ENCODE measurements around the gene SLC25A11.

SLC25A11 gene

DNA sequence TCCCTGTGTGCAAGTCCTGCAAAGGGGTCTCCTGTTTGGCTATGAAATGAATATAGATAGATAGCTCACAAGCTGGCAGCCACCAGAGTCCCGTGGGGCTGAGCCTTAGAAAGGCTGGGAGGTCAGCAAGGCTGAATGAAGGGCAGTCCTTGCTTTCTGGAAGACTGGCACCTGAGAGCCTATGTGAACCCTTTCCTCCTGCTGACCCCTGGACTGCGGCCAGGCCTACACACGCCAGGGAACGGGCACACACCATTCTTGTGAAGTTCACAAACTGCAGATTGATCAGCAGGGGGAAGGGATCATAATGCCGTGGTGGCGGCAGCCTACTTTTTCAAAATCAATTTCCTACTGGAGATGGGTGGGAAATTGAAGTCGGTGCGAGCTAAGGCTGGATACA, 41.5 kb downstream of the SLC25A11 start:
- no peak for DNase-seq (ENCODE audit: extremely low read depth, insufficient read length)

GRCh38 chr17:4897785-4898184, 42.1 kb downstream of the SLC25A11 start:
- Histone ChIP-seq H3K4me3 (replicated peaks; ENCODE audit: low read depth, low read length) (no peak overlapping the region), H3K27me3 (replicated peaks; ENCODE audit: control insufficient read depth, insufficient read depth, low read length) (no peaks in the 10 kb centered on the region), H3K36me3 (ENCODE audit: control insufficient read depth, insufficient read depth, low read length) (peaks cover 15% of the 10 kb centered on the region)
- TF ChIP-seq, protein P1, sequence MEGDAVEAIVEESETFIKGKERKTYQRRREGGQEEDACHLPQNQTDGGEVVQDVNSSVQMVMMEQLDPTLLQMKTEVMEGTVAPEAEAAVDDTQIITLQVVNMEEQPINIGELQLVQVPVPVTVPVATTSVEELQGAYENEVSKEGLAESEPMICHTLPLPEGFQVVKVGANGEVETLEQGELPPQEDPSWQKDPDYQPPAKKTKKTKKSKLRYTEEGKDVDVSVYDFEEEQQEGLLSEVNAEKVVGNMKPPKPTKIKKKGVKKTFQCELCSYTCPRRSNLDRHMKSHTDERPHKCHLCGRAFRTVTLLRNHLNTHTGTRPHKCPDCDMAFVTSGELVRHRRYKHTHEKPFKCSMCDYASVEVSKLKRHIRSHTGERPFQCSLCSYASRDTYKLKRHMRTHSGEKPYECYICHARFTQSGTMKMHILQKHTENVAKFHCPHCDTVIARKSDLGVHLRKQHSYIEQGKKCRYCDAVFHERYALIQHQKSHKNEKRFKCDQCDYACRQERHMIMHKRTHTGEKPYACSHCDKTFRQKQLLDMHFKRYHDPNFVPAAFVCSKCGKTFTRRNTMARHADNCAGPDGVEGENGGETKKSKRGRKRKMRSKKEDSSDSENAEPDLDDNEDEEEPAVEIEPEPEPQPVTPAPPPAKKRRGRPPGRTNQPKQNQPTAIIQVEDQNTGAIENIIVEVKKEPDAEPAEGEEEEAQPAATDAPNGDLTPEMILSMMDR (IDR thresholded peaks at IDR 0.05; ENCODE audit: insufficient read depth, low read length, poor library complexity, severe bottlenecking) = no peak
- DNase-seq (ENCODE audit: extremely low read depth, insufficient read length) = no peak

More for the DNA sequence above, 41.5 kb downstream of the SLC25A11 start:
- Histone ChIP-seq H3K36me3 (ENCODE audit: control insufficient read depth, insufficient read depth, low read length) (peaks cover 15% of the 10 kb centered on the region), H3K4me3 (replicated peaks; ENCODE audit: low read depth, low read length) (no peak overlapping the region), H3K27me3 (replicated peaks; ENCODE audit: control insufficient read depth, insufficient read depth, low read length) (no peaks in the 10 kb centered on the region)
- TF ChIP-seq, protein P1 (IDR thresholded peaks at IDR 0.05; ENCODE audit: insufficient read depth, low read length, poor library complexity, severe bottlenecking) = no peak

GRCh38 chr17:4897198-4897687, 42.6 kb downstream of the SLC25A11 start:
- Histone ChIP-seq H3K27me3 (replicated peaks; ENCODE audit: control insufficient read depth, insufficient read depth, low read length) (no peaks in the 10 kb centered on the region), H3K4me3 (replicated peaks; ENCODE audit: low read depth, low read length) (no peak overlapping the region), H3K36me3 (ENCODE audit: control insufficient read depth, insufficient read depth, low read length) (peaks cover 15% of the 10 kb centered on the region)
- TF ChIP-seq, protein P1 (IDR thresholded peaks at IDR 0.05; ENCODE audit: insufficient read depth, low read length, poor library complexity, severe bottlenecking) = no peak
- no peak for DNase-seq (ENCODE audit: extremely low read depth, insufficient read length)

- DNase-seq (ENCODE audit: extremely low read depth, insufficient read length) = no peak
- TF ChIP-seq, protein P1 (IDR thresholded peaks at IDR 0.05; ENCODE audit: insufficient read depth, low read length, poor library complexity, severe bottlenecking) = no peak
- peaks cover 18% of the 10 kb centered on the region for H3K36me3 ChIP-seq (ENCODE audit: control insufficient read depth, insufficient read depth, low read length)
- no peaks in the 10 kb centered on the region for H3K27me3 ChIP-seq (replicated peaks; ENCODE audit: control insufficient read depth, insufficient read depth, low read length)
- no peak overlapping the region for H3K4me3 ChIP-seq (replicated peaks; ENCODE audit: low read depth, low read length)
These were observed 43.3 kb downstream of the SLC25A11 start for GRCh38 chr17:4896332-4897197.

DNA sequence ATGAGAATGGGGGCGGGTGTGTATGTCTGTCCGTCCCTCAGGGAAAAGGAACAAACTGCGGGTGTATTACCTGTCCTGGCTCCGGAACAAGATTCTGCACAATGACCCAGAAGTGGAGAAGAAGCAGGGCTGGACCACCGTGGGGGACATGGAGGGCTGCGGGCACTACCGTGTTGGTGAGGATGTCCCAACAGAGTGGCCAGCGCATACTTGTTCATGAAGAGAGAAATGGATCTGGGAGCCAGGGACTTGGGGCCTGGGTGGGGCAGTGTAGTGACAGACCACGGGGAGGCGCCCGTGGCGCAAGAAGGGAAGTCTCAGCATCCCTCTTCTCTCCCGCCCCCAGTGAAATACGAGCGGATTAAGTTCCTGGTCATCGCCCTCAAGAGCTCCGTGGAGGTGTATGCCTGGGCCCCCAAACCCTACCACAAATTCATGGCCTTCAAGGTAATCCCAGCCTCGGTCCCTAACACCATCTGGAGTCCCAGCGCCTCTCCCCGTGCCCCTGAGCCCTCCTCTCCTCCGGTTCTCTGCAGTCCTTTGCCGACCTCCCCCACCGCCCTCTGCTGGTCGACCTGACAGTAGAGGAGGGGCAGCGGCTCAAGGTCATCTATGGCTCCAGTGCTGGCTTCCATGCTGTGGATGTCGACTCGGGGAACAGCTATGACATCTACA, 44.1 kb downstream of the SLC25A11 start:
- Histone ChIP-seq H3K27me3 (replicated peaks; ENCODE audit: control insufficient read depth, insufficient read depth, low read length) (no peaks in the 10 kb centered on the region), H3K4me3 (replicated peaks; ENCODE audit: low read depth, low read length) (no peak overlapping the region), H3K36me3 (ENCODE audit: control insufficient read depth, insufficient read depth, low read length) (peaks cover 23% of the 10 kb centered on the region)
- TF ChIP-seq, protein P1 (IDR thresholded peaks at IDR 0.05; ENCODE audit: insufficient read depth, low read length, poor library complexity, severe bottlenecking) = peak; percentile 15
- no peak for DNase-seq (ENCODE audit: extremely low read depth, insufficient read length)

Measured in GM06990 (cell line).